ENCODE results near the gene CERS6.

The CERS6 gene

GRCh38 chr2:168699844-168700417 is 243.9 kb downstream of the CERS6 start:
- ChIA-PET POLR2A (no interaction called here), CTCF (no interaction called here)
- no peak for DNase-seq (ENCODE audit: extremely low spot score)
- no peak for TF ChIP-seq FOXK2 (IDR thresholded peaks at IDR 0.05)
- no peak for TF ChIP-seq TARDBP (IDR thresholded peaks at IDR 0.05)
- no peak for TF ChIP-seq ELF4 (IDR thresholded peaks at IDR 0.05)
- no peak for TF ChIP-seq HDGF (IDR thresholded peaks at IDR 0.05; ENCODE audit: borderline replicate concordance)

- ChIA-PET CTCF (no interaction called here), POLR2A (no interaction called here)
- no peak for TF ChIP-seq TARDBP (IDR thresholded peaks at IDR 0.05)
- TF ChIP-seq FOXA1 (IDR thresholded peaks at IDR 0.05), result no peak
- no peak for TF ChIP-seq NFRKB (IDR thresholded peaks at IDR 0.05)
- TF ChIP-seq, protein P1, sequence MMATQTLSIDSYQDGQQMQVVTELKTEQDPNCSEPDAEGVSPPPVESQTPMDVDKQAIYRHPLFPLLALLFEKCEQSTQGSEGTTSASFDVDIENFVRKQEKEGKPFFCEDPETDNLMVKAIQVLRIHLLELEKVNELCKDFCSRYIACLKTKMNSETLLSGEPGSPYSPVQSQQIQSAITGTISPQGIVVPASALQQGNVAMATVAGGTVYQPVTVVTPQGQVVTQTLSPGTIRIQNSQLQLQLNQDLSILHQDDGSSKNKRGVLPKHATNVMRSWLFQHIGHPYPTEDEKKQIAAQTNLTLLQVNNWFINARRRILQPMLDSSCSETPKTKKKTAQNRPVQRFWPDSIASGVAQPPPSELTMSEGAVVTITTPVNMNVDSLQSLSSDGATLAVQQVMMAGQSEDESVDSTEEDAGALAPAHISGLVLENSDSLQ (IDR thresholded peaks at IDR 0.05), result no peak
- no peak for TF ChIP-seq ELF4 (IDR thresholded peaks at IDR 0.05)
- TF ChIP-seq SUZ12 (IDR thresholded peaks at IDR 0.05), result no peak
- TF ChIP-seq ARNT (IDR thresholded peaks at IDR 0.05), result no peak
- TF ChIP-seq FOXK2 (IDR thresholded peaks at IDR 0.05), result no peak
- no peak for TF ChIP-seq L3MBTL2 (conservative IDR thresholded peaks at IDR 0.05)
- TF ChIP-seq HDGF (IDR thresholded peaks at IDR 0.05; ENCODE audit: borderline replicate concordance), result no peak
- TF ChIP-seq BHLHE40 (IDR thresholded peaks at IDR 0.05; ENCODE audit: borderline replicate concordance), result no peak
- no peak for TF ChIP-seq ZNF384 (IDR thresholded peaks at IDR 0.05)
- TF ChIP-seq CTBP1 (IDR thresholded peaks at IDR 0.05; ENCODE audit: borderline replicate concordance), result no peak
- no peak for TF ChIP-seq LEF1 (IDR thresholded peaks at IDR 0.05; ENCODE audit: borderline replicate concordance)
- no peak for DNase-seq (ENCODE audit: extremely low spot score)
Measured at GRCh38 chr2:168700615-168701245, 244.7 kb downstream of the CERS6 start.

GRCh38 chr2:168702579-168702978 is 246.5 kb downstream of the CERS6 start:
- no peak for DNase-seq (ENCODE audit: extremely low spot score)
- TF ChIP-seq FOXK2 (IDR thresholded peaks at IDR 0.05) (no peak), BHLHE40 (IDR thresholded peaks at IDR 0.05; ENCODE audit: borderline replicate concordance) (no peak), SP1 (IDR thresholded peaks at IDR 0.05) (no peak), CTBP1 (IDR thresholded peaks at IDR 0.05; ENCODE audit: borderline replicate concordance) (no peak), FOXA1 (IDR thresholded peaks at IDR 0.05) (no peak), SUZ12 (IDR thresholded peaks at IDR 0.05) (no peak), HDGF (IDR thresholded peaks at IDR 0.05; ENCODE audit: borderline replicate concordance) (no peak), LEF1 (IDR thresholded peaks at IDR 0.05; ENCODE audit: borderline replicate concordance) (no peak)
- ChIA-PET CTCF (interaction anchor here (0.7 kb wide), 1 partner anchor 389 kb away, joined by 3 read pairs; no protein-coding TSS in a partner anchor), POLR2A (no interaction called here)

GRCh38 chr2:168703926-168704325 is 247.9 kb downstream of the CERS6 start:
- TF ChIP-seq TARDBP (IDR thresholded peaks at IDR 0.05) (no peak), L3MBTL2 (conservative IDR thresholded peaks at IDR 0.05) (no peak), BHLHE40 (IDR thresholded peaks at IDR 0.05; ENCODE audit: borderline replicate concordance) (no peak), CTBP1 (IDR thresholded peaks at IDR 0.05; ENCODE audit: borderline replicate concordance) (no peak), NFRKB (IDR thresholded peaks at IDR 0.05) (no peak), SUZ12 (IDR thresholded peaks at IDR 0.05) (no peak), SP1 (IDR thresholded peaks at IDR 0.05) (no peak), ARNT (IDR thresholded peaks at IDR 0.05) (no peak), FOXK2 (IDR thresholded peaks at IDR 0.05) (no peak), LEF1 (IDR thresholded peaks at IDR 0.05; ENCODE audit: borderline replicate concordance) (no peak), FOXA1 (IDR thresholded peaks at IDR 0.05) (no peak), ZNF384 (IDR thresholded peaks at IDR 0.05) (no peak), HDGF (IDR thresholded peaks at IDR 0.05; ENCODE audit: borderline replicate concordance) (no peak), FOXM1 (IDR thresholded peaks at IDR 0.05; ENCODE audit: borderline replicate concordance) (no peak), ELF4 (IDR thresholded peaks at IDR 0.05) (no peak)
- TF ChIP-seq, protein P1 (IDR thresholded peaks at IDR 0.05), result no peak
- DNase-seq (ENCODE audit: extremely low spot score), result no peak
- ChIA-PET CTCF (no interaction called here), POLR2A (no interaction called here)

GRCh38 chr2:168705534-168706470 is 249.7 kb downstream of the CERS6 start:
- ChIA-PET POLR2A (no interaction called here), CTCF (interaction anchor here (0.9 to 1.2 kb wide), 2 partner anchors 357 to 359 kb away, joined by 5 to 6 read pairs; no protein-coding TSS in a partner anchor)
- peak; percentile 14 for DNase-seq (ENCODE audit: extremely low spot score)
- TF ChIP-seq L3MBTL2 (conservative IDR thresholded peaks at IDR 0.05), result no peak
- TF ChIP-seq, protein P1 (IDR thresholded peaks at IDR 0.05), result no peak
- no peak for TF ChIP-seq SP1 (IDR thresholded peaks at IDR 0.05)
- TF ChIP-seq FOXA1 (IDR thresholded peaks at IDR 0.05), result no peak
- TF ChIP-seq BHLHE40 (IDR thresholded peaks at IDR 0.05; ENCODE audit: borderline replicate concordance), result no peak
- TF ChIP-seq ZNF384 (IDR thresholded peaks at IDR 0.05), result no peak
- TF ChIP-seq ELF4 (IDR thresholded peaks at IDR 0.05), result no peak
- TF ChIP-seq LEF1 (IDR thresholded peaks at IDR 0.05; ENCODE audit: borderline replicate concordance), result no peak
- TF ChIP-seq CTBP1 (IDR thresholded peaks at IDR 0.05; ENCODE audit: borderline replicate concordance), result no peak
- TF ChIP-seq ARNT (IDR thresholded peaks at IDR 0.05), result no peak
- TF ChIP-seq FOXM1 (IDR thresholded peaks at IDR 0.05; ENCODE audit: borderline replicate concordance), result no peak
- no peak for TF ChIP-seq NFRKB (IDR thresholded peaks at IDR 0.05)
- TF ChIP-seq FOXK2 (IDR thresholded peaks at IDR 0.05), result no peak
- TF ChIP-seq SUZ12 (IDR thresholded peaks at IDR 0.05), result no peak
- TF ChIP-seq HDGF (IDR thresholded peaks at IDR 0.05; ENCODE audit: borderline replicate concordance), result no peak
- TF ChIP-seq TARDBP (IDR thresholded peaks at IDR 0.05), result no peak

All from HEK293T (cell line).